GM18861 (cell line): ENCODE measurements around the gene NPW.
A peak's percentile ranks its signal among the peaks of the same experiment; 100 is the strongest.

Experiments used
- ATAC-seq: cut with Tn5 transposase; IDR thresholded peaks from one replicate; pipeline ENCODE4 v1.9.1; 2021; ENCODE audit not compliant: unreplicated experiment

The NPW gene

DNA sequence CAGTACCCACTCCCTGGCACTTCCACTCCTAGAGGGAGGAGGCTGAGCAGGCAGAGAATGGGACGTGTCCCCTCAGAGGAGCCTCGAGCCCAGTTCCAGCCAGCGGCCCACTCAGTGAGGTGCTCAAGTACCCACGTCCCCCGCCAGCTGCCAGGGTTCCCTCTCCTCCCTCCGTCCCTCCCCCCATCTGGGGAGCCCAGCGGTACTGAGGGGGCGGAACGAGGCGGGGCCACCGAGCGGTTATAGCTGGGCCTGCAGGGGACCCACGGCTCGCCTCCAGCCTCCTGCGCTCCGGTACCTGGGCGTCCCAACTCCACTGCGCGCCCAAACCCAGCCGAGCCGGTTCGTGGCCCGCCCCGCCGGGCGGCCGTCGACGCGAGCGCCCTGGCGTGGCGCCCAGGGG, at the start of gene NPW:
Gene NPW, plus strand, starts transcription at position 268 of the 403 bp plus-strand sequence.
- no peak for ATAC-seq

DNA sequence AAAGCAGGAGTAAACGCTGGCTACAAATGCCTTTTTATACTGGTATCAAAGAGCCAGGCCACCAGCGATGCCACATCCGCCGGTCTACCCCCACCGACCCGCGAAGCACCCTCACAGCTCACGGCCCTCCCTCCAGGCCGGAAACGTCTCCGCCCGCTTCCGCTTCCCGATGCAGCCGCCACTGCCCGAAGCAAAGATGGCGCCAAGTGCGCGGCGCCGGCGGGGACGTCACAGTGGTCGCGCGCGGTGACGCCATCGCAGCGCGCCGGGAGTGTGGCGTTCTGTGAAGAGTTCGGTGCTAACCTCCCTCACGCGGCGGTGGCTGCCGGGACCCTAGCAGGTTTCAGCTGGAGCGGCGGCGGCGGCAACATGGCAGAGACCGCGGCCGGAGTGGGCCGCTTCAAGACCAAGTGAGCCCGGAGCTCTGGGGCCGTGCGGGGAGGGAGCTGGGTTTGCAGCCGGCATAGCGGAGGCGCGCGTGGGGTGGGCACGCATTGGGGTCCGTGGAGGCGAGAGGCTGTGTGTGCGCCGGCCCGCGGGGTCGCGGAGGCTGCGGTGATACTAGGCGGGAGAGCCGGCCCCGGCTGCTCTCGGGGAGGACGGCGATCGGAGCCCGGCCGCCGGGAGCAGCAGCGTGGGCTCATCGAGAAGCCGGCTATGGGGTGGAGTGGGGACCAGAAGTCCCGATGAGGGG, 47.6 kb upstream of the NPW start, which contains the start of gene TBL3:
Gene TBL3, plus strand, starts transcription at position 258 of the 694 bp plus-strand sequence. Its CDS starts 112 bp downstream, at position 370.
- peak; percentile 71 for ATAC-seq

DNA sequence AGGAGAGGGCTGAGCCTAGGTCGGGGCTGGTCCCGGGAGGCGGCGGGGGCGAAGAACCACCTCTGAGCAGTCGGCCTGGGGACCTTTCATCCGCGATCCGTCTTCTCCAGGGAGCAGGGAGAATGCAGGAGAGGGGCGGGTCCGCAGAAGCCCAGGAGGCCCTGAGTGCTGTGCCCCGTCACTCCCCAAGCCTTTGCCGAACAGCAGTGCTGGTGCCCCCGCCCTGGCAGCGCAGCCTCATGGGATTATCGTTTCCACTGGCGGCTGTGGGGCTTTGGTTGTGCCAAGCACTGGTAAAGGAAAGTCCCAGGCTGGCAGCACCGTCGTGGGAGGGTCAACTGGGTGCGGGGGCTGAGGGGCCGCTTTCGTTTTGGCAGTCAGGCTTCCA, 47.1 kb upstream of the NPW start:
- no peak for ATAC-seq

DNA sequence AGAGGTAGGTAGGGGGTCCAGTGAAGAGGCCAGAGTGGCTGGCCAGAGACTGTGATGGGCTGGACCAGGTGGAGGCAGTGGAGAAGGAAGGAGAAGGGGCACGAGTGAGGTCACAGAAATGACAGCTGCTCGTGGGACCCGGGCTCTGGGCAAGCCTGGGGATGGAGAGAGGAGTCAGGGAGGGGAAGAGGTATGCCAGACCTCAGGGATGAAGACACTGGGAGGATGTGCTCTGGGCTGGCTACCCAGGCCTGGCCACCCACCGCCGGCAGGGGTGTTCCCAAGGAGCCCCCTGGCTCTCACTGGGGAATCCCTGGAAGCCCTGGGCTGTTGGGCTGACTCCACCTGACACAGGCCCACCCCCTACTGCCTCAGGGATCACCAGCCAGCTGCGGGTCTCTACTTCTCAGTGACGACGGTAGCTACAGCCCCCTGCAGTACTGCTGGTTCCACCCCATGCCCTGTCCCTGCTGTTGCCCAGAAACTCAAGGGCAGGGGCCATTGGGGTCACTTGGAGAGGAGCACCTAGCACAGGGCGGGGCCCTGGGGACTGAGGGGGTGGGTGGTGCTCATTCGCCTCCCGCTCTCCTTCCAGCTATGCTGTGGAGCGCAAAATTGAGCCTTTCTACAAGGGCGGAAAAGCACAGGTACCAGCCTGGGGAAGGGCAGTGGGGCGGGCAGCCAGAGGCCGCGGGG, 46.0 kb upstream of the NPW start:
- ATAC-seq: no peak

DNA sequence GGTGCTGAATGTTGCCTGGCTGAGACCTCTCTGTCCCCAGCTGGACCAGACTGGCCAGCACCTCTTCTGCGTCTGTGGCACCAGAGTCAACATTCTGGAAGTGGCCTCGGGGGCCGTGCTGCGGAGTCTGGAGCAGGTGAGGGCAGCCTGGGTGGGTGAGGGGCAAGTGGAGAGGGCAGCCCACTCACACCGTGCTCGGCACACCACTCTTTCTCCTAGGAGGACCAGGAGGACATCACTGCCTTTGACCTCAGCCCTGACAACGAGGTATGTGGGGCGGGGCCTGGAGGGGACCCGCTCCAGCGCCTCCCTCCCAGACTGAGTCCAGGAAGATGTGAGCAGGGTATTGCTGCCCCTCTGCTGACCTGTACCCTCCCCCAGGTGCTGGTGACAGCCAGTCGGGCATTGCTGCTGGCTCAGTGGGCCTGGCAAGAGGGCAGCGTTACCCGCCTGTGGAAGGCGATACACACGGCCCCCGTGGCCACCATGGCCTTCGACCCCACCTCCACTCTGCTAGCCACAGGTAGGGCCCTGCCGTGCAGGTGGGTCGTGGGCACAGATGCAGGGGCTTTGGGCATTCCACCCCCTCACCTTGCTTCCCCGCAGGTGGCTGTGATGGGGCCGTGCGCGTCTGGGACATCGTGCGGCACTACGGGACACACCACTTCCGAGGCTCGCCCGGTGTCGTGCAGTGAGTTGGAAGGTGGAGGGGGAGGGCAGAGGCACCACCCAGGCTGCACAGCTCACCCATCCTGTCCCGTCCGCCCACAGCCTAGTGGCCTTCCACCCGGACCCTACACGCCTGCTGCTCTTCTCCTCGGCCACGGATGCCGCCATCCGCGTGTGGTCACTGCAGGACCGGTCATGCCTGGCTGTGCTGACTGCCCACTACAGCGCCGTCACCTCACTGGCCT, 45.2 kb upstream of the NPW start:
- no peak for ATAC-seq

DNA sequence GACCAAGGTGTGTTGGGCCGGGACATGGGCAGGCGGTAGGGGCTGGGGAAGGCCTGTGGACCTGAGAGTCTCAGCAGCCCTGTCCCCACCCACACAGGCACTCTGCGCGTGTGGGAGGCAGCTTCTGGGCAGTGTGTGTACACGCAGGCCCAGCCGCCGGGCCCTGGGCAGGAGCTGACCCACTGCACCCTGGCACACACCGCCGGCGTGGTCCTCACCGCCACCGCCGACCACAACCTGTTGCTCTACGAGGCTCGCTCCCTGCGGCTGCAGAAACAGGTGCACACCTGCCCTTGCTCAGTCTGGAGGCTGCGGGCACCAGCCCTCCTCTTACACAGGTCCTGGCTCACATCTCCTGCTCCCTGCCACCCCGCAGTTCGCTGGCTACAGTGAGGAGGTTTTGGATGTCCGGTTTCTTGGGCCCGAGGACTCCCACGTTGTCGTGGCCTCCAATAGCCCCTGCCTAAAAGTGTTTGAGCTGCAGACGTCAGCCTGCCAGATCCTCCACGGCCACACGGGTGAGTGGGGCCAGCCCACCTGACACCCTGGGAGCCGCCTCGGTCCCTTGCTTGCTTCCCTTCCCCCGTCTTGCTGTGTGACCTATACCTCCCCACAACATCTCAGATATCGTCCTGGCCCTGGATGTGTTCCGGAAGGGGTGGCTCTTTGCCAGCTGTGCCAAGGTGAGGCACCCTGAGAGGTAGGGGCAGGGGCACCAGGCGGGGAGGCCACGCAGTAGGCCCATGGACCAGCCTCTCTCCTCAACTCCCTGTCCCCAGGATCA, 44.0 kb upstream of the NPW start:
- no peak for ATAC-seq

DNA sequence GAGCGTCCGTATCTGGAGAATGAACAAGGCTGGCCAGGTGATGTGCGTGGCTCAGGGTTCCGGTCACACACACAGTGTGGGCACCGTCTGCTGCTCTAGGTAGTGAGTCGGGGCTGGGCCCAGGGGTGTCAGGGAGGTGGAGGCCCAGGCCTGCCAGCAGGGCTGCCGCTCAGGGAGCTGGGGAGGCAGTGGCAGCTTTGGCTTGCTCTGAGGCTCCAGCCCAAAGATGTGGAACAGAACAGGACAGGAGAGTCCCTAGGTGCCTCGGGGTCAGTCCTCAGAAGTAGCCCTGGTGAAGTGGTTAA, 43.4 kb upstream of the NPW start:
- no peak for ATAC-seq

DNA sequence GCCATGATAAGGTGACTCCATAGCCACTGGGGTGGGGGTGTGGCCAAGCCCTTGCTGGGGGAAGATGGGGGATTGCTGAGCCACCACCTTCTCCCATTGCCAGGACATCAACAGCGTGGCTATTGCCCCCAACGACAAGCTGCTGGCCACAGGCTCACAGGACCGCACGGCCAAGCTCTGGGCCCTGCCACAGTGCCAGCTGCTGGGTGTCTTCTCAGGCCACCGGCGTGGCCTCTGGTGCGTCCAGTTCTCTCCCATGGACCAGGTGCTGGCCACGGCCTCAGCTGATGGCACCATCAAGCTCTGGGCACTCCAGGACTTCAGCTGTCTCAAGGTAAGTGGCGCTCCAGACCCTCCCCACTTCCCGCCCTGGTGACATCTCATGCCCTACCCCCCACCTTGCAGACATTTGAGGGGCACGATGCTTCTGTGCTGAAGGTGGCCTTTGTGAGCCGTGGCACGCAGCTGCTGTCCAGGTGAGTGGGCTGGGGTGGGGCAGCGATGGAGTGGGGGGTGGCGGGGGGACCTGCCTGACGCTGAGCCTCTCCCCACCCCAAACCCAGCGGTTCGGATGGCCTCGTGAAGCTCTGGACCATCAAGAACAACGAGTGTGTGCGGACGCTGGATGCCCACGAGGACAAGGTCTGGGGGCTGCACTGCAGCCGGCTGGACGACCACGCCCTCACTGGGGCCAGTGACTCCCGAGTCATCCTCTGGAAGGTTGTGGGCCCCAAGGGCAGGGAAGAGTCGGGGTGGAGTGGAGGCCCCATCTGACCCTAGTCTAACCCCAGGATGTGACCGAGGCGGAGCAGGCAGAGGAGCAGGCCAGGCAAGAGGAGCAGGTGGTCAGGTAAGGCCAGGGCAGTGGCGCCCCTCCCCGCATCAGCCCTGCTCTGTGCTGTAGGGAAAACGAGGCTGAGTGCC, 42.4 kb upstream of the NPW start:
- ATAC-seq: no peak

DNA sequence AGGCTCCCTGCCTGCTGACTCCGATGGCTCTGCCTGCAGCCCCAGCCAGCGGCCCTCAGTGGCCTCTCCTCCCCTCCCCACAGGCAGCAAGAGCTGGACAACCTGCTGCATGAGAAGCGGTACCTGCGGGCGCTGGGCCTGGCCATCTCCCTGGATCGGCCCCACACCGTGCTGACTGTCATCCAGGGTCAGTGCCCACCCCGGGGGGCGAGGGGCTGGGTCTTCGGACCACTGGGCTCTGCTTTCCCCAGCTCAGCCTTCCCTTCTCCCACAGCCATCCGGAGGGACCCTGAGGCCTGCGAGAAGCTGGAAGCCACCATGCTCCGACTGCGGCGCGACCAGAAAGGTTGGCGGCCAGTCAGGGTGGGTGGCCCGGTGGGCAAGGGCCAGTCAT, 41.7 kb upstream of the NPW start:
- no peak for ATAC-seq

DNA sequence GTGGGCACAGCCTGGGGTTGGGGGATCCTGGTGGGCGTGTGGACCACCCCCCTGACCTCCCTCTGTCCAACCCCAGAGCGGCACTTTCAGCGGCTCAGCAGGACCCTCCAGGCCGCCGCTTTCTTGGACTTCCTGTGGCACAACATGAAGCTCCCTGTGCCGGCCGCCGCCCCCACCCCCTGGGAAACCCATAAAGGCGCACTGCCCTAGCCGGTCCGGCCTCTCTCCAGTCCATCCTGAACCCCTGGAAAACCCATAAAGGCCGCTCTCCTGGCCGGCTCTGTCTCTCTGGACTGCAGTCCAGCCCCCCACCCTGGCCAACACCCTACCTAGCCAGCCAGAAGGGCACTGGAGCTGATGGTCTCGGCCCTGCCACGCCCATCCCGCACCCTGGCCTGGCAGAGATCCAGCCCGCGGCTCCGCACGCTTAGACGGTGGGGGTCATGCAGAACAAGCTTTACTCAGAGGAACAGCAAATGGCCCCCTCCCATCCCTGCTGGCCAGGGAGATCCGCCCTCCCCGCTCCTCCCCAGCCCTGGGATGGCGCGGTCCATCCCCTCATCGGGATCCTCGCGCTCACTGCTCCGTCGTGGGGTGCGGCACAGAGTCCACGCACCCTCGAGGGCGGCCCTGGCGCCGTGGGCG, 41.0 kb upstream of the NPW start:
- ATAC-seq: no peak

DNA sequence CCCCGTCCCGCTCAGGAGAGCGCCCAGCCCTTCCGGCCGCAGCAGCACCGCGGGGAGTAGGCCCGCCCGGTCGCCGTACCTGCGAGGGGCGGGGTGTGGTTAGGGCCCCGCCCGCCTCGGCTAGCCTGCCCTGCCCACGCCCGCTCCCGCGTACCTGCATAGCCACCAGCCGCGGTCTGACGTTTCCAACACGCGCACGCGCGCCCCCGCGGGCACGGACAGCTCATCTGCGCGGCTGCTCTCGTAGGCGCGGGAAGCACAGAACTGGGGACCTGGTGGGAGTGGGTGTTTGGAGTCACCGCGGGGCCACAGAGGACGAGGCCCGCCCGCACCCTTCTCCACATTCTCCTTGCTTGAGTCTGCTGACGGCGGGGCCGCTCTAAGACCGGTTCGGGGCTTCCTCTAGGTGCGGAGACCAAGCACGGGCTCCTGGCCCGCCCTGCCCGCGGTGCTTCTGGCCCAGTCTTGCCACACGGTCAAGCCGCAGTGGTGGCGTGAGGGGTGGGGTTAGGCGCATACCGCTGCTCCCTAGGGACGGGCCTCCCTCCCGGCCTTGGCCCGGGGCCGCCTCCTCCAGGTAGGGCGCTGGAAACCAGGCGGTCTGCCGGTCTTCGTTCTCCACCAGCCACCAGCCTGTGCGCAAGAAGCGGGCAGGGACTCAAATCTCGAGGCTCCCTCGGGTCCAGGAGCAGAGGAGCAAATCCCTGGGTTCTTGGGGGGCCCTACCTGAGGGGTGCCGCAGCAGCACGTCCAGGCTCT, 40.1 kb upstream of the NPW start:
- ATAC-seq: no peak

DNA sequence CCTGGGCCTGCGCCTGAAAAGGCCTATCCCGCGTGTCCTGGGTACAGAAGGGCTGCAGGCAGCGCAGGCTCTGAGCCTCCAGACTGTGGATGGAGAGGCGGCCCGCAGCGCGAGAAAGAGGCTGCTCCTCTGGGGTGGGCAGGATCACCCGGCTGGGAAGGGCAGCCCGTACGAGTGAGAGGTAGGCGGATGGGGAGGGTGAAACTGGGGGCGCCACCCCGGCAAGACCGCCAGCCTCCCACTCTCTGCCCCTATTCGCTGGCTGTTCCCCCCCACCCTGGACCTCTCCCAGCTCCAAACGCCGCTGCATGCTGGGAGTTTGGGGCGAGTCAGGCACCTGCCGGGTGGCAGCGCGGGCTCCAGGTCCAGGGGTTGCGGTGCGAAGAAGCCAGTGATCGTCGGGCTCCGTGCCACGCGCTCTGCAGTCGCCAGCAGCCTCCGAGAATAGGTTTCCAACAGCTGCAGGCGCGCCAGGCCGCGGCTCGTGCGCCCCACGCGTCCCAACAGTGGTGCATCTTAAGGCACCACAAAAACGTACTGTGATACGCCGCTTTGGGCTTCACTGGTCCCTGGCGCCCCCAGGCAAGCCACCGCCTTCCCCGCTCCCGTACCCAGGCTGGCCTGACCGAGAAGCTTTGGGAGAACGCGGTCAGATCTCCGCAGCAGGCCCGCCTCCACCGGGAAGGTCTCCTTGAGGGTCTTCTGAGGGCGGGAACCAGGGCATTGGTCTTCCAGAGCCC, 39.4 kb upstream of the NPW start:
- no peak for ATAC-seq

DNA sequence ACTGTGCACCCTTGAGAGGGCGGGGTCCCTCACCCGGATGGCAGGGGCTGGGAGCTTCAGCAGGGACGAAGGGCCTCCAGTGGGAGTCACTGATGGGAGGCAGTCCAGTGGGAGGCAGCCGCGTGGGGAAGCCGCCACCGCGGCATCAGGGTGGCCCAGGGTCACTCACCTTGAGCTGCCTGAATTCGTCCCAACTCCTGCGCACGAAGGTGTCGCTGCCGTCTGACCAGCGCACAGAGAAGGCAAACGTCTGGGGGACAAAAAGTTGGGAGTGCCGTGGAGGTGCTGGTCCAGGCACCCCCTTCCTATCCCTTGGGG, 38.9 kb upstream of the NPW start:
- no peak for ATAC-seq

DNA sequence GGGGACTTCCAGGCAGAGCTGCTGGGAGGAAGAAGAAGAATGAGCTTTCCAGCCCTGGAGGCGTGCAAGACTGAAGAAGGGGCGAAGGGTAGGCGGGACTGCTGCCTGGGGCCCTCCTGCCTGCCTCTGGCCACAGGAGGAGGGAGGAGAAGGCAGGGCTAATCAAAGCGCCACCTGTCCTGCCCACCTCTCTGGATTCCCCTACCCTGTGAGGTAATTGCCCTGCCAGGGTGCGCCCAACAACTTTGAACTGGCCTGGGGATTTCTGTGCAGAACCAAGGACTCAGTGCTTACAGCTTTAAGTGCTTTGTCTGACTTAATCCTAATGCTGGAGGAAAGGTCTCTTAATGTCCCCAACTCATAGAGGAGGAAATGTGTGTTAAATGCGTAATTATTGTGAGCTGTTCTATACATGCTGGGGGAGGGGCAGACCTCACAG, 38.2 kb upstream of the NPW start, which contains the start of gene NOXO1:
Gene NOXO1, minus strand, starts transcription at position 72 of the 439 bp plus-strand sequence. CDS start 290 bp downstream, outside the sequence.
- no peak for ATAC-seq

DNA sequence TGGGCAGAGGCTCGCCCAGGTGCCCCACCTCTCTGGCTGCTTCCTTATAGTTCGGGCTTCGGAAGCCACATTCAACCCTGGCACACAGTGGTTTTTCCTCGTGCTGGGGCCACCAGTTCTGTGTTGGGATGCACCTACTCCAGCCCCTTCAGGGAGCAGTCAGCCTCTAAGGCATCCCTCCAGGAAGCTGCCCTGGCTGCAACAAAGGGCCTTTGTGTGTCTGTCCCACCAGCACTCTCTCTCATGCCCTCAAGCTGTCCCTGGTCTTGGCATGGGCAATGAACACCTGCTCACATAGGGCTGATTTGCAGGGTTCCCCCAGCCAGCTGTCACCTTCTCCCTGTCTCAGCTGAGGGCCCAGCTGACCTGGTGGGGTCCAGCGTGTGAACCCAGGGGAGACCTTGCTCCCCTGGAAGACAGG, 37.6 kb upstream of the NPW start:
- ATAC-seq: no peak

DNA sequence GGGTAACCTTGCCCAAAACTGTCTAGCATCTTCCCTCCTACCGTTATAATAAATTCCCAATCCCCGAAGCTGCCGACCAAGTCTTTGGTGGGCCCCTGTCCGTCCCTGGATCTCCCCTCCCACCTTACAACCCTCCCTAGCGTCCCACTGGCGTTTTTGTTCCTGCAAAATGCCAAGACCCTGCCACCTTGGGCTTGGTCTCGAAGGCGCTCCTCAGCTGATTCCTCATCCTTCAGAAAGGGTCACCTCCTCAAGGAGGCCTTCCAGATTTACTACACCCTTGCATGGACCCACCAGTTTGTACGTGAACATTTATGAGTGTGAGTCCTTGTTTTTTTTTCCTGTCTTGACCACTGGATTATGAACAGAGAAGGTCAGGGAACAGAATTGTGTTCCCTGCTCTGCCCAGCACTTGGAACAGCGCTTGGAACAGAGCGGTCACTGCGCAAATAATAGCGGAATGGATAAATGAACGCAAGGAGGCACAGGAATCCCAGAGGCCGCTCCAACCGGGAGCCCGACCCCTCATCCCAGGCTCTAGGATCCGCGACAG, 36.5 kb upstream of the NPW start:
- ATAC-seq: no peak

DNA sequence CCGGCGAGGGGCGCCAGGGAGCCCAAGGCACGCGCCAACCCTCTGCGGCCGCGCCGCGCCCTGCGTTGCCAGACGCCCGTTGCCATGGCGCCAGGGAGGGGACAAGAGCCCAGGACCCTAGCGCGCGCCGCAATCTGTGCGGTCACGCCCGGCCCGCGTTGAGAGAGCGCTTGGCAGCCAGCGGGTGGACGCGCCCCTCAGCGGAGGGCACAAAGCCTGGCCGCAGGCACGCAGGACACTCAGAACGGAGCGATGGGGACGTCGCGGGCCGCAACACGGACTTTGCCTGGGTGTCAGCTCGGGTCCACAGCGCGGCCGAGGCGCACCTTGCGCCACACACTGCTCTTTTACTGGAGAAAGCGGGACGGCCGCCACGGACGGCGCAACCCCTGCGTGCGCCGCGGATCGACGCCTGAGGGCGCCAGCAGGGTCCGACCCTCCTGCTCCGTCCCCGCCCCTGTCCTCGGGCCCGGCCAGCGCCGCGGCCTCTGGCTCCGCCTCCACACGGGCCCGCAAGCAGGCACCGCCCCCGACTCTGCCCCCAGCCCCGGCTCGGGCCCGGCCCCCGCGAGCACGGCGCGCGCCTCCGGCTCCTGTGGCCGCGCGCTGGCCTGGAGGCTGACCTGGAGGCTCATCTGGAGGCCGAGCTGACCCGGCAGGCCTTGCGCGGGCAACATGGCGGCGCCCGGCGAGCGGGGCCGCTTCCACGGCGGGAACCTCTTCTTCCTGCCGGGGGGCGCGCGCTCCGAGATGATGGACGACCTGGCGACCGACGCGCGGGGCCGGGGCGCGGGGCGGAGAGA, 35.8 kb upstream of the NPW start, which contains the start of gene GFER:
Gene GFER, plus strand, starts transcription at position 650 of the 803 bp plus-strand sequence. Its CDS starts 26 bp downstream, at position 676.
- peak; percentile 65 for ATAC-seq
